HepG2 (cell line): Measurements from ENCODE around the gene VNN1. TPM values are rescaled to one million over a fixed set of nuclear protein-coding genes. Genes with fewer than 3 reads are reported as not detected.

Experiments
- ATAC-seq: fragments of 200-7000 bp; cut with Tn5 transposase; 3 replicates; pipeline ENCODE4 v1.9.1; 2020; ENCODE audit warnings: mild to moderate bottlenecking, moderate library complexity
- BruUV-seq: library from RNA; stranded (reverse); fragments of 400-500 nt; replicated peaks from 2 replicates; lab custom pipeline; 2021; lab: Mats Ljungman, UMichigan
- CTCF ChIA-PET: fragments of 300-600 bp; formaldehyde crosslinking; extraction: SDS; loops from one replicate; lab custom pipeline; 2021; ENCODE audit warnings: low total read pairs, inconsistent platforms, low intra/inter-chr PET ratio; lab: Yijun Ruan, JAX
- POLR2A ChIA-PET: fragments of 350-600 bp; sonication (Branson Sonifier 250); formaldehyde crosslinking; loops from one replicate; lab custom pipeline; 2020; ENCODE audit warnings: antibody characterized with exemption, inconsistent platforms; lab: Yijun Ruan, JAX
- DNase-seq: peaks from one replicate; pipeline ENCODE4 v3.0.0-alpha.2; 2015; ENCODE audit warnings: low spot score
- FAIRE-seq: peaks from 3 replicates; lab custom pipeline; 2011; peaks lifted over from hg19 to GRCh38; lab: Jason Lieb, UNC
- H2AFZ ChIP-seq: one replicate; pipeline ENCODE4 v1.6.1; 2011; ENCODE audit warnings: low read length, inconsistent platforms
- H3K27ac ChIP-seq: fragments of 300-600 bp; 3 replicates; pipeline ENCODE4 v1.8.0; 2011; ENCODE audit warnings: mixed run types, mild to moderate bottlenecking, mixed read lengths, low read length, inconsistent platforms; ENCODE audit not compliant: insufficient read depth; ENCODE audit errors: extremely low read length
- H3K27me3 ChIP-seq, 2 experiments: fragments of 200-600 bp in 1 of 2; 2 replicates in 1 of 2; 3 replicates in 1 of 2; pipeline versions ENCODE4 v1.6.0 to v1.8.0; 2011; ENCODE audit warnings: low read length in 2 of 2, mild to moderate bottlenecking in 2 of 2, moderate library complexity in 2 of 2, inconsistent platforms in 1 of 2; ENCODE audit not compliant: insufficient read depth in 2 of 2, control insufficient read depth in 1 of 2
- H3K36me3 ChIP-seq, 2 experiments: fragments of 200-600 bp in 1 of 2; replicated peaks in 1 of 2; 2 replicates in 1 of 2; 3 replicates in 1 of 2; pipeline versions ENCODE4 v1.5.1 to v1.8.0; 2011; ENCODE audit warnings: low read length in 2 of 2, inconsistent platforms in 1 of 2; ENCODE audit not compliant: insufficient read depth in 2 of 2, control insufficient read depth in 1 of 2
- H3K4me1 ChIP-seq: 2 replicates; pipeline ENCODE4 v1.5.1; 2012; ENCODE audit warnings: low read length, inconsistent platforms; ENCODE audit not compliant: insufficient read depth
- H3K4me2 ChIP-seq: 2 replicates; pipeline ENCODE4 v1.6.0; 2011; ENCODE audit warnings: low read depth, low read length, inconsistent platforms
- H3K4me3 ChIP-seq, 3 experiments: fragments of 200-600 bp in 1 of 3; sonication (generic), shearing (Covaris generic) in 1 of 3; replicated peaks in 1 of 3; 2 replicates each; pipeline ENCODE4 v1.5.1; 2011 to 2016; ENCODE audit warnings: low read length in 3 of 3, inconsistent platforms in 2 of 3, low read depth in 2 of 3, mild to moderate bottlenecking in 2 of 3, control low read depth in 1 of 3, mixed read lengths in 1 of 3; ENCODE audit not compliant: insufficient read depth in 1 of 3
- H3K79me2 ChIP-seq: one replicate; pipeline ENCODE4 v1.6.1; 2011; ENCODE audit warnings: low read length, inconsistent platforms; ENCODE audit not compliant: insufficient read depth
- H3K9ac ChIP-seq: 2 replicates; pipeline ENCODE4 v1.6.0; 2011; ENCODE audit warnings: mild to moderate bottlenecking, low read depth, low read length, inconsistent platforms; ENCODE audit not compliant: insufficient read depth
- H3K9me3 ChIP-seq: 2 replicates; pipeline ENCODE4 v1.5.1; 2012; ENCODE audit warnings: mild to moderate bottlenecking, low read length
- H4K20me1 ChIP-seq: 2 replicates; pipeline ENCODE4 v1.6.0; 2011; ENCODE audit warnings: inconsistent platforms, mild to moderate bottlenecking, low read length, moderate library complexity; ENCODE audit not compliant: insufficient read depth
- CBX2 ChIP-seq, 2 experiments: fragments of 200-600 bp in 1 of 2; sonication (generic); formaldehyde crosslinking in 1 of 2; IDR thresholded peaks; 2 replicates each; pipeline versions ENCODE4 v1.7.0 to v1.8.1; 2018 to 2022; ENCODE audit warnings: low read depth in 2 of 2, low read length in 1 of 2, mild to moderate bottlenecking in 1 of 2, missing genetic modification reagents in 1 of 2
- EEA1 ChIP-seq: sonication (generic); formaldehyde crosslinking; IDR thresholded peaks from 2 replicates; pipeline ENCODE4 v1.5.1; 2020; ENCODE audit warnings: mild to moderate bottlenecking, missing genetic modification reagents, borderline replicate concordance
- FLYWCH1 ChIP-seq: sonication (generic); formaldehyde crosslinking; IDR thresholded peaks from 2 replicates; pipeline ENCODE4 v1.8.1; 2023; ENCODE audit warnings: mild to moderate bottlenecking, missing genetic modification reagents
- KLF13 ChIP-seq: sonication (generic); formaldehyde crosslinking; IDR thresholded peaks from 2 replicates; pipeline ENCODE4 v1.4.0; 2020; ENCODE audit warnings: mild to moderate bottlenecking, missing genetic modification reagents
- MIXL1 ChIP-seq: IDR thresholded peaks from 2 replicates; pipeline ENCODE4 v1.6.1; 2016
- SIN3A ChIP-seq: IDR thresholded peaks from 2 replicates; pipeline ENCODE4 v1.6.1; 2011; ENCODE audit warnings: low read depth, mild to moderate bottlenecking, control low read depth, low read length, borderline replicate concordance
- SIX1 ChIP-seq: sonication (generic); formaldehyde crosslinking; IDR thresholded peaks from 2 replicates; pipeline ENCODE4 v1.4.0; 2020; ENCODE audit warnings: missing genetic modification reagents, borderline replicate concordance
- SOX6 ChIP-seq, 2 experiments: fragments of 450-650 bp in 1 of 2; sonication (generic) in 1 of 2; formaldehyde crosslinking in 1 of 2; IDR thresholded peaks; 2 replicates each; pipeline versions ENCODE4 v1.4.0 to v1.6.1; 2017 to 2020; ENCODE audit warnings: antibody characterized with exemption in 1 of 2, mild to moderate bottlenecking in 1 of 2, missing genetic modification reagents in 1 of 2
- TCF12 ChIP-seq, 2 experiments: fragments of 450-650 bp in 1 of 2; sonication (generic) in 1 of 2; formaldehyde crosslinking in 1 of 2; IDR thresholded peaks; 2 replicates each; pipeline versions ENCODE4 v1.6.1 to v1.8.0; 2017 to 2022; ENCODE audit warnings: antibody characterized with exemption in 1 of 2, mild to moderate bottlenecking in 1 of 2, missing genetic modification reagents in 1 of 2, moderate library complexity in 1 of 2
- ZNF335 ChIP-seq: sonication (generic); formaldehyde crosslinking; IDR thresholded peaks from 2 replicates; pipeline ENCODE4 v1.4.0; 2020; ENCODE audit warnings: missing genetic modification reagents
- ZNF446 ChIP-seq: sonication (generic); formaldehyde crosslinking; IDR thresholded peaks from 2 replicates; pipeline ENCODE4 v1.5.0; 2020; ENCODE audit warnings: mild to moderate bottlenecking, missing genetic modification reagents
- WGBS: methylation state at CpG from one replicate; pipeline ENCODE4 v1.1.6; 2017; ENCODE audit warnings: low lambda C conversion rate; 5-methylcytosine and 5-hydroxymethylcytosine counted together
- in situ Hi-C: cut with HindIII; loops from 2 replicates; pipeline ENCODE4 v1.10.0; 2017; ENCODE audit warnings: low pct_unique_long_range_greater_than_20kb; ENCODE audit not compliant: extremely low pct_ligation_motif_present
- intact Hi-C: fragments of 100-400 bp; cut with micrococcal nuclease; formaldehyde crosslinking; loops from one replicate; pipeline ENCODE4 v1.10.0; 2022; ENCODE audit not compliant: unreplicated experiment
- polyA plus RNA-seq, 8 experiments: library from polyadenylated mRNA; depleted of rRNA in 3 of 8; stranded (reverse) in 7 of 8; unstranded in 1 of 8; fragments of >200 nt; fragmentation: Illumina TruSeq in 4 of 8; extraction: Trizol in 4 of 8; gene quantifications; 2 replicates each; pipeline versions ENCODE4 v1.2.1 to v1.2.3, GENCODE V29; 2011 to 2016; ENCODE audit warnings: low read depth in 4 of 8, missing spikeins in 1 of 8, mixed read lengths in 1 of 8; ENCODE audit not compliant: insufficient read depth in 1 of 8
- total RNA-seq, 5 experiments: library from RNA; depleted of rRNA; stranded (reverse); fragments of >200 nt; fragmentation: Illumina TruSeq; extraction: Trizol; gene quantifications; 2 replicates each; pipeline ENCODE4 v1.2.3, GENCODE V29; 2016; ENCODE audit warnings: low read depth in 1 of 5
- TF ChIP-seq, protein P1 (sequence below): sonication (generic); formaldehyde crosslinking; IDR thresholded peaks from 2 replicates; pipeline ENCODE4 v1.5.0; 2020; ENCODE audit warnings: mild to moderate bottlenecking, missing genetic modification reagents, borderline replicate concordance
- TF ChIP-seq, protein P2 (sequence below): sonication (generic); formaldehyde crosslinking; IDR thresholded peaks from 2 replicates; pipeline ENCODE4 v1.5.0; 2020; ENCODE audit warnings: missing genetic modification reagents
- TF ChIP-seq, protein P3 (sequence below): sonication (generic); formaldehyde crosslinking; IDR thresholded peaks from 2 replicates; pipeline ENCODE4 v1.5.0; 2020; ENCODE audit warnings: mild to moderate bottlenecking, missing genetic modification reagents

Gene VNN1
- total and polyA plus RNA-seq, 2 of the 13 experiments (the other 11 are each of a cell fraction or from before 2014, with no cell fraction given) = 0.62 to 4.0 TPM

DNA sequence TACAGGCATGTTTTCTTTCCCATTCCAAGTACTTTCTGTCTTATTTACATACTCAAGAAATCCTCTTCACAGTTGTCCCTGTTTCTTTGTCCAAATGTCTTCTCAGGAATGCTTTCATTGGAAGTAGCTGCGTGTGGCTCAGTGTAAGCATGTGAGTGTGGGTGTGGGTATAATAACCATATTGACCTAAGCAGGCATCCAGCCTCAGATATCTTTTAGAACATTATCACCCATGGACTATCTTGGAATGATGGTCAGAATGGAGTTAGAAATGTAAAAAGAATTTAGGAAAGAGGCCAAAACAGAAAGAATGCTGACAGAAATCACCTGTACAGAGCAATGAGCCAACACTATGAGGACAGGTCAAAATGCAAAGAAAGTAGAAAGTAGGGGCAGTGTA, 27.4 kb upstream of the VNN1 start:
- Histone ChIP-seq H3K36me3 (no peaks in the 10 kb centered on the region), H3K27ac (no peak overlapping the region), H3K79me2 (no peaks in the 10 kb centered on the region), H4K20me1 (no peaks in the 10 kb centered on the region), H3K27me3 (no peaks in the 10 kb centered on the region), H3K9me3 (no peaks in the 10 kb centered on the region), H3K9ac (no peak overlapping the region), H3K4me2 (no peak overlapping the region), H3K4me3 (no peak overlapping the region), H2AFZ (no peak overlapping the region), H3K4me1 (peaks cover under 1% of the 10 kb centered on the region; the same call in 1 of the 2 replicates)
- intact Hi-C loops = no loop called here
- ChIA-PET CTCF (no interaction called here), POLR2A (no interaction called here)
- WGBS = 16% methylated on average over 1 of the region's 1 CpG
- no TSS peak for BruUV-seq
- ATAC-seq (no peak), DNase-seq (no peak), FAIRE-seq (no peak)
- in situ Hi-C loops = no loop called here
- TF ChIP-seq SOX6 (IDR thresholded peaks at IDR 0.05) (no peak), SOX6 (CRISPR knock-in tag; IDR thresholded peaks at IDR 0.05) (no peak), SIX1 (CRISPR knock-in tag) (no peak), FLYWCH1 (CRISPR knock-in tag) (no peak), KLF13 (CRISPR knock-in tag) (no peak), EEA1 (CRISPR knock-in tag) (no peak), SIN3A (no peak), ZNF446 (no peak), TCF12 (IDR thresholded peaks at IDR 0.05) (no peak), TCF12 (CRISPR knock-in tag; IDR thresholded peaks at IDR 0.05) (no peak), ZNF335 (CRISPR knock-in tag) (no peak), CBX2 (IDR thresholded peaks at IDR 0.05; ENCODE audit: low read depth, low read length) (no peak), CBX2 (CRISPR knock-in tag; IDR thresholded peaks at IDR 0.05; ENCODE audit: low read depth) (no peak), MIXL1 (CRISPR knock-in tag) (no peak)
- TF ChIP-seq, protein P1, sequence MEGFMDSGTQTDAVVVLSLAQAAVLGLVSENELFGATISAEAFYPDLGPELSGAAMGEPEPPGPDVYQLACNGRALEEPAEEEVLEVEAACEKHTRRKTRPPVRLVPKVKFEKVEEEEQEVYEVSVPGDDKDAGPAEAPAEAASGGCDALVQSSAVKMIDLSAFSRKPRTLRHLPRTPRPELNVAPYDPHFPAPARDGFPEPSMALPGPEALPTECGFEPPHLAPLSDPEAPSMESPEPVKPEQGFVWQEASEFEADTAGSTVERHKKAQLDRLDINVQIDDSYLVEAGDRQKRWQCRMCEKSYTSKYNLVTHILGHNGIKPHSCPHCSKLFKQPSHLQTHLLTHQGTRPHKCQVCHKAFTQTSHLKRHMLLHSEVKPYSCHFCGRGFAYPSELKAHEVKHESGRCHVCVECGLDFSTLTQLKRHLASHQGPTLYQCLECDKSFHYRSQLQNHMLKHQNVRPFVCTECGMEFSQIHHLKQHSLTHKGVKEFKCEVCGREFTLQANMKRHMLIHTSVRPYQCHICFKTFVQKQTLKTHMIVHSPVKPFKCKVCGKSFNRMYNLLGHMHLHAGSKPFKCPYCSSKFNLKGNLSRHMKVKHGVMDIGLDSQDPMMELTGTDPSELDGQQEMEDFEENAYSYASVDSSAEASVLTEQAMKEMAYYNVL (CRISPR knock-in tag) = no peak
- TF ChIP-seq, protein P2, sequence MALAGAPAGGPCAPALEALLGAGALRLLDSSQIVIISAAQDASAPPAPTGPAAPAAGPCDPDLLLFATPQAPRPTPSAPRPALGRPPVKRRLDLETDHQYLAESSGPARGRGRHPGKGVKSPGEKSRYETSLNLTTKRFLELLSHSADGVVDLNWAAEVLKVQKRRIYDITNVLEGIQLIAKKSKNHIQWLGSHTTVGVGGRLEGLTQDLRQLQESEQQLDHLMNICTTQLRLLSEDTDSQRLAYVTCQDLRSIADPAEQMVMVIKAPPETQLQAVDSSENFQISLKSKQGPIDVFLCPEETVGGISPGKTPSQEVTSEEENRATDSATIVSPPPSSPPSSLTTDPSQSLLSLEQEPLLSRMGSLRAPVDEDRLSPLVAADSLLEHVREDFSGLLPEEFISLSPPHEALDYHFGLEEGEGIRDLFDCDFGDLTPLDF (CRISPR knock-in tag) = no peak
- TF ChIP-seq, protein P3, sequence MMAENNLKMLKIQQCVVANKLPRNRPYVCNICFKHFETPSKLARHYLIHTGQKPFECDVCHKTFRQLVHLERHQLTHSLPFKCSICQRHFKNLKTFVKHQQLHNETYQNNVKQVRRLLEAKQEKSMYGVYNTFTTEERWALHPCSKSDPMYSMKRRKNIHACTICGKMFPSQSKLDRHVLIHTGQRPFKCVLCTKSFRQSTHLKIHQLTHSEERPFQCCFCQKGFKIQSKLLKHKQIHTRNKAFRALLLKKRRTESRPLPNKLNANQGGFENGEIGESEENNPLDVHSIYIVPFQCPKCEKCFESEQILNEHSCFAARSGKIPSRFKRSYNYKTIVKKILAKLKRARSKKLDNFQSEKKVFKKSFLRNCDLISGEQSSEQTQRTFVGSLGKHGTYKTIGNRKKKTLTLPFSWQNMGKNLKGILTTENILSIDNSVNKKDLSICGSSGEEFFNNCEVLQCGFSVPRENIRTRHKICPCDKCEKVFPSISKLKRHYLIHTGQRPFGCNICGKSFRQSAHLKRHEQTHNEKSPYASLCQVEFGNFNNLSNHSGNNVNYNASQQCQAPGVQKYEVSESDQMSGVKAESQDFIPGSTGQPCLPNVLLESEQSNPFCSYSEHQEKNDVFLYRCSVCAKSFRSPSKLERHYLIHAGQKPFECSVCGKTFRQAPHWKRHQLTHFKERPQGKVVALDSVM = no peak
